Erythroblast (primary cell): ENCODE data around the gene ITPR3.

ENCODE experiments used
- GATA1 ChIP-seq: IDR thresholded peaks from 2 replicates; pipeline ENCODE4 v1.6.1; 2011; ENCODE audit warnings: low read depth, mild to moderate bottlenecking, control low read depth, low read length, moderate library complexity
- POLR2A ChIP-seq: IDR thresholded peaks from 2 replicates; pipeline ENCODE4 v1.6.1; 2011; ENCODE audit warnings: mild to moderate bottlenecking, low read length

DNA sequence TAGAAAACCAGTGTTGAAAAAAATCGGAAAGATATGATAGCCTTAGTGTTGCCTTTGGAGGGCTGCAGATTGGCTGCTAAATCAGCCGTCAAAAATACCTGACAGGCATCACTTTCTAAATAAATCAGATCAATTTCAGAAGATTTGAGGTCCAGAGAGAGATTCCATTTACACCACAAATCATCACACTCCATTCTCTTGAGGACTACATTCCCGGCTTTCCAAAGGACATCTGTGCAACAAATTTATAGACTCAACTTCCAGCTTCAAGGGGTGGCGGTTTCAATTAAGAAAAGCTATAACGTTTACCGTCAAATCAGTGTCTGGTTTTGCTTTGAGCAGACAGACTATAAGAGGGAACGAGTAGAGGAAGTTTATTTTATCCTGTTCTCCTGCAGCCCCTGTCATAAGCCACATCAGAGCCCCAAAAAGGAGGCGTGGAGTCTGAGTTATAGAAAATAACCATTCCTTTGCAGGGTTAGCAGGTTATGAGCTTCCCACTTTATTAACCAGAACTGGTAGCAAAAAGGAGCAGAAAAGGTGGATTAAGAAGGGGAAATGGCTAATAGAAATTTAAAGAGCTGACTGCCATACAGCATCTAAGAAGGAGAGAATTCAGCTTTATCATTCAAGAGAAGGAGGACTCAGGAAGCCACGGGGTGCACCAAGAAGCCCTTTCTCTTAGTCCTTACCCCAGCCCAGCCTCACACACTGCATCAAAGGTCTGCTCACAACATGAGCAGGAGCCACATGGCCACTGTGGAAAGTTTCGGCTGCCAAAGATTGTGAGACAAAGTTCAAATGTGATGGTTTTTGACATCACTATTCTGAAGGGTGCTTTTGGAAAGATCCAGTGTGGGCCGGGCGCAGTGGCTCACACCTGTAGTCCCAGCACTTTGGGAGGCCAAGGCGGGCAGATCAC lies 103.2 kb downstream of the ITPR3 start:
- TF ChIP-seq POLR2A (no peak), GATA1 (no peak)
